Mucosa of descending colon (tissue), 3 donors: ENCODE data around the gene SYNDIG1. TPM values are rescaled to one million over a fixed set of nuclear protein-coding genes. Genes with fewer than 3 reads are reported as not detected.

Experiments used
- ATAC-seq: fragments of 200-7000 bp; cut with Tn5 transposase; one replicate; pipeline ENCODE4 v1.9.1; 2020; ENCODE audit warnings: mild to moderate bottlenecking, moderate library complexity
- DNase-seq, 3 donors: peaks; one replicate each; pipeline ENCODE4 v3.0.0-alpha.2; 2020
- H3K36me3 ChIP-seq: fragments of 200-600 bp; one replicate; pipeline ENCODE4 v1.8.0; 2021; ENCODE audit warnings: low read depth, mild to moderate bottlenecking
- H3K4me1 ChIP-seq: fragments of 200-600 bp; one replicate; pipeline ENCODE4 v1.8.0; 2021; ENCODE audit warnings: low read depth, mild to moderate bottlenecking
- H3K4me3 ChIP-seq: fragments of 200-600 bp; one replicate; pipeline ENCODE4 v1.8.0; 2021; ENCODE audit warnings: mild to moderate bottlenecking
- H3K9me3 ChIP-seq: fragments of 200-600 bp; one replicate; pipeline ENCODE4 v1.8.0; 2021; ENCODE audit warnings: mild to moderate bottlenecking
- CTCF ChIP-seq: fragments of 200-600 bp; IDR thresholded peaks from one replicate; pipeline ENCODE4 v1.8.0; 2022; ENCODE audit warnings: antibody characterized with exemption, mild to moderate bottlenecking
- intact Hi-C, 2 donors: fragments of 100-400 bp; cut with DNase I in 1 of 2; cut with micrococcal nuclease in 1 of 2; formaldehyde crosslinking; loops; one replicate each; pipeline versions ENCODE4 v1.11.0 to v1.11.1; 2022; cut with DNase I, micrococcal nuclease
- total RNA-seq, 3 donors: library from RNA; stranded (reverse); fragmentation: NEBNext Ultra II Directional in 2 of 3; extraction: Animal tissue kit (Norgen Biotek cat#: 25700) in 2 of 3; gene quantifications; one replicate each; pipeline versions ENCODE4 v1.2.1 to v1.2.4, GENCODE V29; 2021 to 2023
- donor health status: DM: no; HTN: no; CAD: no; lungs with moderate emphysema.
- donor health status: DM: no; HTN: no; CAD: no.
- donor health status: DM: no; HTN: yes; CAD: no.

The SYNDIG1 gene
- total RNA-seq, 3 donors from 2014 or later = 0.12 to 0.46 (median 0.35) TPM

- Histone ChIP-seq H3K36me3 (no peaks in the 10 kb centered on the region), H3K4me1 (no peaks in the 10 kb centered on the region), H3K4me3 (no peak overlapping the region), H3K9me3 (peaks cover 2% of the 10 kb centered on the region)
- DNase-seq (no peak), ATAC-seq (no peak)
- no peak for TF ChIP-seq CTCF
- intact Hi-C loops = no loop called here
Measured at GRCh38 chr20:24692446-24693200, 223.2 kb downstream of the SYNDIG1 start.

GRCh38 chr20:24693466-24694156 lies 224.2 kb downstream of the SYNDIG1 start:
- intact Hi-C loops = no loop called here
- H3K9me3 ChIP-seq = no peaks in the 10 kb centered on the region
- H3K4me3 ChIP-seq = no peak overlapping the region
- DNase-seq = no peak
- no peak for ATAC-seq
- no peaks in the 10 kb centered on the region for H3K36me3 ChIP-seq
- no peaks in the 10 kb centered on the region for H3K4me1 ChIP-seq
- TF ChIP-seq CTCF = no peak

- intact Hi-C loops = no loop called here
- H3K4me1 ChIP-seq = no peaks in the 10 kb centered on the region
- no peaks in the 10 kb centered on the region for H3K9me3 ChIP-seq
- no peak overlapping the region for H3K4me3 ChIP-seq
- ATAC-seq (no peak), DNase-seq (no peak)
- no peaks in the 10 kb centered on the region for H3K36me3 ChIP-seq
- no peak for TF ChIP-seq CTCF
Measured at GRCh38 chr20:24694157-24694726, 224.8 kb downstream of the SYNDIG1 start.

GRCh38 chr20:24694727-24695528 lies 225.5 kb downstream of the SYNDIG1 start:
- Histone ChIP-seq H3K36me3 (no peaks in the 10 kb centered on the region), H3K9me3 (no peaks in the 10 kb centered on the region), H3K4me3 (no peak overlapping the region), H3K4me1 (no peaks in the 10 kb centered on the region)
- intact Hi-C loops = no loop called here
- DNase-seq (no peak), ATAC-seq (no peak)
- TF ChIP-seq CTCF = no peak

- Histone ChIP-seq H3K4me3 (no peak overlapping the region), H3K36me3 (no peaks in the 10 kb centered on the region), H3K4me1 (no peaks in the 10 kb centered on the region), H3K9me3 (no peaks in the 10 kb centered on the region)
- no peak for ATAC-seq
- no peak for DNase-seq
- TF ChIP-seq CTCF = no peak
- intact Hi-C loops = no loop called here
Measured at GRCh38 chr20:24695529-24696225, 226.2 kb downstream of the SYNDIG1 start.
